ENCODE measurements around the gene DPYD.

DPYD gene

GRCh38 chr1:97340951-97341350 lies 579.9 kb downstream of the DPYD start:
- DNase-seq (ENCODE audit: low read depth): peak; percentile 71
- no peak for TF ChIP-seq CTCF (conservative IDR thresholded peaks at IDR 0.05; ENCODE audit: control insufficient read depth, insufficient read depth, low read depth, low read length)
- H3K4me3 ChIP-seq (ENCODE audit: control insufficient read depth, low read depth, low read length): no peak overlapping the region

- TF ChIP-seq CTCF (conservative IDR thresholded peaks at IDR 0.05; ENCODE audit: control insufficient read depth, insufficient read depth, low read depth, low read length): no peak
These were observed 582.5 kb downstream of the DPYD start for GRCh38 chr1:97338347-97338746.

GRCh38 chr1:97337250-97338030 lies 583.4 kb downstream of the DPYD start:
- no peak overlapping the region for H3K4me3 ChIP-seq (ENCODE audit: control insufficient read depth, low read depth, low read length)
- TF ChIP-seq CTCF (conservative IDR thresholded peaks at IDR 0.05; ENCODE audit: control insufficient read depth, insufficient read depth, low read depth, low read length): no peak
- DNase-seq (ENCODE audit: low read depth): no peak

More at GRCh38 chr1:97338347-97338746, 582.5 kb downstream of the DPYD start:
- H3K4me3 ChIP-seq (ENCODE audit: control insufficient read depth, low read depth, low read length): no peak overlapping the region
- no peak for DNase-seq (ENCODE audit: low read depth)

GRCh38 chr1:97334454-97334853 lies 586.4 kb downstream of the DPYD start:
- peak; percentile 78 for DNase-seq (ENCODE audit: low read depth)
- TF ChIP-seq CTCF (conservative IDR thresholded peaks at IDR 0.05; ENCODE audit: control insufficient read depth, insufficient read depth, low read depth, low read length): no peak
- H3K4me3 ChIP-seq (ENCODE audit: control insufficient read depth, low read depth, low read length): no peak overlapping the region

GRCh38 chr1:97332716-97333115 lies 588.1 kb downstream of the DPYD start:
- TF ChIP-seq CTCF (conservative IDR thresholded peaks at IDR 0.05; ENCODE audit: control insufficient read depth, insufficient read depth, low read depth, low read length): no peak
- DNase-seq (ENCODE audit: low read depth): peak; percentile 67
- no peak overlapping the region for H3K4me3 ChIP-seq (ENCODE audit: control insufficient read depth, low read depth, low read length)

- no peak overlapping the region for H3K4me3 ChIP-seq (ENCODE audit: control insufficient read depth, low read depth, low read length)
- TF ChIP-seq CTCF (conservative IDR thresholded peaks at IDR 0.05; ENCODE audit: control insufficient read depth, insufficient read depth, low read depth, low read length): no peak
- no peak for DNase-seq (ENCODE audit: low read depth)
These were observed 589.7 kb downstream of the DPYD start for GRCh38 chr1:97331165-97331564.

Data from fibroblast of mammary gland (primary cell).